SU-DHL-6 (cell line): Measurements from ENCODE around the gene SIX5.

Experiments
- H2AFZ ChIP-seq: fragments of 200-600 bp; sonication (generic); 2 replicates; pipeline ENCODE4 v1.6.1; 2014; ENCODE audit warnings: low read depth, mild to moderate bottlenecking, moderate library complexity, mixed read lengths, antibody characterized with exemption, low read length; ENCODE audit not compliant: severe bottlenecking
- H3F3A ChIP-seq: fragments of 200-600 bp; shearing (Covaris generic); 2 replicates; pipeline ENCODE4 v1.6.0; 2016; ENCODE audit warnings: antibody characterized with exemption, mild to moderate bottlenecking; ENCODE audit not compliant: insufficient read depth
- H3K27ac ChIP-seq: fragments of 200-600 bp; sonication (generic); 2 replicates; pipeline ENCODE4 v1.5.1; 2016; ENCODE audit warnings: low read depth, mild to moderate bottlenecking, low read length, moderate library complexity, mixed read lengths
- H3K27me3 ChIP-seq: fragments of 200-600 bp; sonication (generic), shearing (Covaris generic); 2 replicates; pipeline ENCODE4 v1.6.0; 2014; ENCODE audit warnings: mild to moderate bottlenecking, low read length
- H3K36me3 ChIP-seq: fragments of 200-600 bp; sonication (generic); 2 replicates; pipeline ENCODE4 v1.6.1; 2014; ENCODE audit warnings: mild to moderate bottlenecking, low read length, mixed read lengths
- H3K4me2 ChIP-seq: fragments of 300-600, 200-600 bp; shearing (Covaris generic), sonication (generic); 2 replicates; pipeline ENCODE4 v1.6.0; 2014; ENCODE audit warnings: low read length, low read depth, mild to moderate bottlenecking; ENCODE audit not compliant: poor library complexity, severe bottlenecking
- H3K4me3 ChIP-seq: fragments of 200-600 bp; sonication (generic); 2 replicates; pipeline ENCODE4 v1.5.1; 2014; ENCODE audit warnings: antibody characterized with exemption, low read length, mild to moderate bottlenecking, mixed read lengths; ENCODE audit not compliant: insufficient read depth, poor library complexity, severe bottlenecking
- H3K79me2 ChIP-seq: fragments of 200-600 bp; sonication (generic); 2 replicates; pipeline ENCODE4 v1.6.1; 2014; ENCODE audit warnings: mild to moderate bottlenecking, low read length, moderate library complexity; ENCODE audit not compliant: insufficient read depth
- H3K9ac ChIP-seq: fragments of 200-600 bp; sonication (generic); 2 replicates; pipeline ENCODE4 v1.7.0; 2014; ENCODE audit warnings: mild to moderate bottlenecking, low read length
- H3K9me2 ChIP-seq: fragments of 200-600 bp; sonication (generic); replicated peaks from 2 replicates; pipeline ENCODE4 v1.6.1; 2014; ENCODE audit warnings: low read length; ENCODE audit not compliant: insufficient read depth
- H3K9me3 ChIP-seq: fragments of 200-600 bp; sonication (generic); 2 replicates; pipeline ENCODE4 v1.6.1; 2014; ENCODE audit warnings: low read length, mixed read lengths; ENCODE audit not compliant: insufficient read depth
- H4K20me1 ChIP-seq: fragments of 200-600 bp; sonication (generic); 2 replicates; pipeline ENCODE4 v1.6.1; 2014; ENCODE audit warnings: low read depth, mild to moderate bottlenecking, antibody characterized with exemption, low read length, moderate library complexity, mixed read lengths
- EZH2phosphoT487 ChIP-seq: fragments of 200-600 bp; sonication (generic), shearing (Covaris generic); conservative IDR thresholded peaks from 2 replicates; pipeline ENCODE4 v1.6.1; 2018; ENCODE audit warnings: mild to moderate bottlenecking, antibody characterized with exemption, low read length, moderate library complexity, mixed read lengths
- TF ChIP-seq, protein P1 (sequence below): fragments of 200-600 bp; sonication (generic); IDR thresholded peaks from one replicate; pipeline ENCODE4 v1.5.1; 2017; ENCODE audit warnings: antibody characterized with exemption, mild to moderate bottlenecking, low read length, moderate library complexity; ENCODE audit not compliant: insufficient read depth, poor library complexity, severe bottlenecking

The SIX5 gene

GRCh38 chr19:45805719-45806118 lies 36.7 kb upstream of the SIX5 start:
- no peak overlapping the region for H3K27ac ChIP-seq
- H3K4me3 ChIP-seq = no peak overlapping the region
- TF ChIP-seq, protein P1, sequence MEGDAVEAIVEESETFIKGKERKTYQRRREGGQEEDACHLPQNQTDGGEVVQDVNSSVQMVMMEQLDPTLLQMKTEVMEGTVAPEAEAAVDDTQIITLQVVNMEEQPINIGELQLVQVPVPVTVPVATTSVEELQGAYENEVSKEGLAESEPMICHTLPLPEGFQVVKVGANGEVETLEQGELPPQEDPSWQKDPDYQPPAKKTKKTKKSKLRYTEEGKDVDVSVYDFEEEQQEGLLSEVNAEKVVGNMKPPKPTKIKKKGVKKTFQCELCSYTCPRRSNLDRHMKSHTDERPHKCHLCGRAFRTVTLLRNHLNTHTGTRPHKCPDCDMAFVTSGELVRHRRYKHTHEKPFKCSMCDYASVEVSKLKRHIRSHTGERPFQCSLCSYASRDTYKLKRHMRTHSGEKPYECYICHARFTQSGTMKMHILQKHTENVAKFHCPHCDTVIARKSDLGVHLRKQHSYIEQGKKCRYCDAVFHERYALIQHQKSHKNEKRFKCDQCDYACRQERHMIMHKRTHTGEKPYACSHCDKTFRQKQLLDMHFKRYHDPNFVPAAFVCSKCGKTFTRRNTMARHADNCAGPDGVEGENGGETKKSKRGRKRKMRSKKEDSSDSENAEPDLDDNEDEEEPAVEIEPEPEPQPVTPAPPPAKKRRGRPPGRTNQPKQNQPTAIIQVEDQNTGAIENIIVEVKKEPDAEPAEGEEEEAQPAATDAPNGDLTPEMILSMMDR = no peak
- no peak for TF ChIP-seq EZH2phosphoT487
- H3K27me3 ChIP-seq = no peaks in the 10 kb centered on the region
- H2AFZ ChIP-seq = no peak overlapping the region
- H3K36me3 ChIP-seq = no peaks in the 10 kb centered on the region
- H4K20me1 ChIP-seq = no peaks in the 10 kb centered on the region
- no peak overlapping the region for H3K9ac ChIP-seq
- H3F3A ChIP-seq = no peaks in the 10 kb centered on the region
- H3K9me3 ChIP-seq = no peaks in the 10 kb centered on the region
- no peaks in the 10 kb centered on the region for H3K79me2 ChIP-seq
- H3K4me2 ChIP-seq = no peak overlapping the region
- H3K9me2 ChIP-seq = no peaks in the 10 kb centered on the region

DNA sequence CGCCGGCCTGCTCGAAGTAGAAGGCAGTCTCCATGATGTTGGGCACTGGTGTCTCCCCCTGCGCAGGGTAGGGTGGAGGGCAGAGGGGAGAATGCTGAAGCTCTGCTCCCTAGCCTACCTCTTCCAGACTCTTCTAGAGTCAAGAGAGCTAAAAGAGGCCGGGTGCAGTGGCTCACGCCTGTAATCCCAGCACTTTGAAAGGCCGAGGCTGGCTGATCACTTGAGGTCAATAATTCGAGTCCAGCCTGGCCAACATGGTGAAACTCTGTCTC lies 35.8 kb upstream of the SIX5 start:
- H3K4me2 ChIP-seq = no peak overlapping the region
- TF ChIP-seq, protein P1 = no peak
- no peak for TF ChIP-seq EZH2phosphoT487
- H4K20me1 ChIP-seq = no peaks in the 10 kb centered on the region
- H3K36me3 ChIP-seq = no peaks in the 10 kb centered on the region
- no peaks in the 10 kb centered on the region for H3K9me2 ChIP-seq
- H3K27me3 ChIP-seq = no peaks in the 10 kb centered on the region
- no peak overlapping the region for H3K4me3 ChIP-seq
- no peaks in the 10 kb centered on the region for H3K9me3 ChIP-seq
- no peaks in the 10 kb centered on the region for H3F3A ChIP-seq
- no peak overlapping the region for H2AFZ ChIP-seq
- no peak overlapping the region for H3K9ac ChIP-seq
- no peak overlapping the region for H3K27ac ChIP-seq
- no peaks in the 10 kb centered on the region for H3K79me2 ChIP-seq

DNA sequence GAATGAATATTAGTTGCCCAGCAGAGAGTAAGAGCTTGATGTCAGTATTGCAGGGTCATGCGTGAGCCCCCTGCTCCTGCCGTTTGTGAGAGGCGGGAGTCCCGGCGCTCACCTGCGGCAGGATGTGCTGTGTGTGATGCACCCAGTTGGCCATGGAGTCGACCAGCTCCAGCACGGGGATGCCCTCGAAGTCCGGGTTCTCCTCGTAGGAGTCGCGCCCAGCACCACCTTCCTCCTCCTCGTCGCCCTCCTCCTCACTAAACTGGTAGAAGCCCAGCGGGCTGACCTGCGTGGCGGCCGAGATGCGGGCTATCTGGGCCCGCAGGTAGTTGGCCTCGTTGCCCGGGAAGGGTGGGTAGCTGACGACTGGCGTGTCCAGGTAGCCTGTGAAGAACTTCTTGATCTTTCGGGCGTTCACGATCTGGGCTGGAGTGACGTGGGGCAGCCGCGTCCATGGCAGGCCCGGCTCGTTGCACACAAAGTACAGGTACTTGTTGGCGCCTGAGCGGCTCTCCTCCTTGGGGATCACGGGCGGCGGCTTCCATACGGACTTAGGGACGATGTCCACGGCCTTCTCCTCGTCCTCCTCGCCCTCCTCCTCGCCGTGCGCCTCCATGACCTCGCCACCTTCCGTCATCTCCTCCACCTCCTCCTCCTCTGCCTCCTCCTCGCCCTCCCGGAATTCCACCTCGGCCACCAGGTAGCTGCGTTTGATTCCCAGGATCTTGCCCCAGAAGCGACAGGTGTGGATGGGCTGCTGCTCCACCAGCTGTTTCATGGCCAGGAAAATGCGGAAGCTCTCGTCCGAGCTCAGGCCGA lies 35.3 kb upstream of the SIX5 start:
- TF ChIP-seq, protein P1 = no peak
- TF ChIP-seq EZH2phosphoT487 = no peak
- no peaks in the 10 kb centered on the region for H3K27me3 ChIP-seq
- no peak overlapping the region for H3K9ac ChIP-seq
- H3K27ac ChIP-seq = no peak overlapping the region
- no peaks in the 10 kb centered on the region for H3K79me2 ChIP-seq
- no peak overlapping the region for H3K4me2 ChIP-seq
- H3K9me2 ChIP-seq = no peaks in the 10 kb centered on the region
- no peaks in the 10 kb centered on the region for H3K36me3 ChIP-seq
- no peak overlapping the region for H3K4me3 ChIP-seq
- no peaks in the 10 kb centered on the region for H3K9me3 ChIP-seq
- no peaks in the 10 kb centered on the region for H4K20me1 ChIP-seq
- no peak overlapping the region for H2AFZ ChIP-seq
- H3F3A ChIP-seq = no peaks in the 10 kb centered on the region
